ENCODE results near the gene KDM6A. TPM values are rescaled to one million over a fixed set of nuclear protein-coding genes. Genes with fewer than 3 reads are reported as not detected.

KDM6A gene
- total RNA-seq, 1 experiment from 2014 or later: 42.8 TPM

GRCh38 chrX:44904542-44905115 lies 31.6 kb downstream of the KDM6A start:
- H3K79me1 ChIP-seq (ENCODE audit: insufficient read depth, low read depth, low read length, poor library complexity, severe bottlenecking): peaks cover 7% of the 10 kb centered on the region
- H3K4ac ChIP-seq (ENCODE audit: low read depth, low read length): no peak overlapping the region
- Mint-ChIP-seq H3K27ac (peak overlapping the region; percentile 12 to 95 (median 50); a peak in 5 of 7 replicates), H3K4me1 (peaks cover 17 to 32% of the 10 kb centered on the region in 2 experiments), H3K36me3 (ENCODE audit: insufficient read depth in 1 of 3, low read depth in 3 of 3) (peaks cover 9 to 25% (median 16%) of the 10 kb centered on the region in 3 experiments), H3K4me3 (peak overlapping the region in 1 of 2 experiments; percentile 15; a peak in 1 of 5 replicates), H3K9me3 (peaks cover 74 to 80% of the 10 kb centered on the region in 2 experiments), H3K27me3 (ENCODE audit: low read depth) (peaks cover 2% of the 10 kb centered on the region; the same call in 1 of the 2 replicates)
- peaks cover 15% of the 10 kb centered on the region for H3K9me3 ChIP-seq (ENCODE audit: control insufficient read depth, low read depth, low read length)
- no peaks in the 10 kb centered on the region for H3K27me3 ChIP-seq (ENCODE audit: insufficient read depth, low read length)
- H2BK20ac ChIP-seq (ENCODE audit: low read depth, low read length, poor library complexity, severe bottlenecking): no peak overlapping the region
- TF ChIP-seq CTCF (conservative IDR thresholded peaks at IDR 0.05): peak; percentile 35; the same call in 2 of the 3 replicates
- peaks cover 24% of the 10 kb centered on the region; the same call in 1 of the 2 replicates for H3K79me2 ChIP-seq (ENCODE audit: insufficient read depth, low read length)
- H3K23ac ChIP-seq (ENCODE audit: insufficient read length, low read depth, low read length): no peak overlapping the region
- peak overlapping the region; percentile 25 for H3K4me2 ChIP-seq (ENCODE audit: insufficient read depth, insufficient read length, low read length)
- no peak overlapping the region for H2BK12ac ChIP-seq (ENCODE audit: insufficient read length, low read depth, low read length)
- H2BK120ac ChIP-seq (ENCODE audit: low read depth, low read length, poor library complexity, severe bottlenecking): no peak overlapping the region
- H2AFZ ChIP-seq (ENCODE audit: low read length): no peak overlapping the region
- no peak for DNase-seq
- no peak overlapping the region for H3T11ph ChIP-seq (ENCODE audit: low read length)
- H3K23me2 ChIP-seq (ENCODE audit: insufficient read length, low read depth, low read length, poor library complexity, severe bottlenecking): no peaks in the 10 kb centered on the region
- H3K9ac ChIP-seq (ENCODE audit: extremely low read depth, insufficient read length, low read length): no peak overlapping the region
- no peak overlapping the region for H3K18ac ChIP-seq (ENCODE audit: insufficient read length, low read depth, low read length)
- H4K8ac ChIP-seq (replicated peaks; ENCODE audit: insufficient read length, low read depth, low read length): no peak overlapping the region
- H2BK5ac ChIP-seq (ENCODE audit: insufficient read length, low read length): no peak overlapping the region
- no peak overlapping the region for H3K56ac ChIP-seq (ENCODE audit: insufficient read length, low read depth, low read length)
- no peaks in the 10 kb centered on the region for H4K20me1 ChIP-seq (ENCODE audit: control insufficient read depth, insufficient read depth, insufficient read length)
- H3K4me1 ChIP-seq (ENCODE audit: insufficient read depth, low read length): no peaks in the 10 kb centered on the region
- H4K91ac ChIP-seq (ENCODE audit: insufficient read length, low read depth, low read length): no peak overlapping the region
- no peak overlapping the region for H4K5ac ChIP-seq (ENCODE audit: insufficient read length, low read depth, low read length)
- H2AK5ac ChIP-seq (ENCODE audit: insufficient read length, low read length): no peak overlapping the region
- H3K27ac ChIP-seq (ENCODE audit: insufficient read length, low read depth, low read length): peak overlapping the region; percentile 57
- H3K14ac ChIP-seq (ENCODE audit: insufficient read depth, low read length): no peak overlapping the region
- H2BK15ac ChIP-seq (ENCODE audit: low read depth, low read length): no peak overlapping the region
- no CpG with 5 or more reads among the region's 4 CpGs for WGBS (ENCODE audit: extremely low coverage, insufficient read length, low lambda C conversion rate)
